NT2/D1 (cell line): ENCODE data around the gene MRPS15.

Source experiments
- SUZ12 ChIP-seq: IDR thresholded peaks from 2 replicates; pipeline ENCODE4 v1.6.1; 2011; ENCODE audit not compliant: insufficient read length, insufficient read depth; ENCODE audit errors: extremely low read depth
- YY1 ChIP-seq: IDR thresholded peaks from 2 replicates; pipeline ENCODE4 v1.6.1; 2011; ENCODE audit not compliant: insufficient read length, insufficient read depth
- ZNF274 ChIP-seq: IDR thresholded peaks from 2 replicates; pipeline ENCODE4 v1.6.1; 2011; ENCODE audit warnings: mild to moderate bottlenecking, low read depth, low read length

DNA sequence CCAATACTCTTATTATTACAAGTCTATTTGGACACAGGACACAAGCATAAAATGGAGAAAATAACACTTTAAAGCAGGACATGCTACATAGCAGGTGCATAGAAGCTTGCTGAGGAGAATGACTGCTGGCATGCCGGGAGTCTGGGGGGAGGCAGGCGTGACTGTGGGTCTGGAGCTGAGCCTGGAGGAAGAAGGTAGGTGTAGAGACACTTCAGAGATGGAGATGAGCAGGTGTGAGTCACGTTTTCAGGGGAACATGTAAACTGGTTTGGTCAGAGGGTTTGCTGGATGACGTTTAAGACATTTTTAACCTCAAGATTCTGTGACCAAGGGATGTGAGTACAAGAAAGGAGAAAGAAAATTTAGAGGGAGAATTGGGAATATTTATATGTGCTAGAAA lies 38.4 kb downstream of the MRPS15 start:
- no peak for TF ChIP-seq SUZ12
- no peak for TF ChIP-seq ZNF274
- no peak for TF ChIP-seq YY1
